Activated B cell treated with CpG ODN at 0.5 μM for 24 hours (primary cell): ENCODE data around the gene GPR156. TPM values are rescaled to one million over a fixed set of nuclear protein-coding genes. Genes with fewer than 3 reads are reported as not detected.

Experiments used
- ATAC-seq: fragments of 200-7000 bp; cut with Tn5 transposase; one replicate; pipeline ENCODE4 v1.10.0; 2021; ENCODE audit warnings: low read depth, mild to moderate bottlenecking, moderate library complexity
- CTCF ChIA-PET: fragments of 350-600 bp; sonication (Branson Sonifier 250); formaldehyde crosslinking; loops from one replicate; lab custom pipeline; 2021; ENCODE audit warnings: antibody characterized with exemption; lab: Charles Lee
- POLR2A ChIA-PET: fragments of 350-600 bp; sonication (Branson Sonifier 250); formaldehyde crosslinking; loops from one replicate; lab custom pipeline; 2021; ENCODE audit warnings: antibody characterized with exemption; lab: Charles Lee
- DNase-seq: peaks from one replicate; pipeline ENCODE4 v3.0.0; 2022
- H3K27ac Mint-ChIP-seq: one replicate; pipeline ENCODE4 v1.8.0; 2020; ENCODE audit warnings: mixed read lengths
- H3K27me3 Mint-ChIP-seq: one replicate; pipeline ENCODE4 v1.8.0; 2021; ENCODE audit warnings: mixed read lengths
- H3K36me3 Mint-ChIP-seq: one replicate; pipeline ENCODE4 v1.8.0; 2021; ENCODE audit warnings: low read depth, mixed read lengths
- H3K4me1 Mint-ChIP-seq: one replicate; pipeline ENCODE4 v1.8.0; 2021; ENCODE audit warnings: mixed read lengths
- H3K4me3 Mint-ChIP-seq: one replicate; pipeline ENCODE4 v1.8.0; 2020; ENCODE audit warnings: mild to moderate bottlenecking, mixed read lengths
- H3K9me3 Mint-ChIP-seq: one replicate; pipeline ENCODE4 v1.8.0; 2020; ENCODE audit warnings: mixed read lengths
- intact Hi-C: fragments of 100-400 bp; cut with micrococcal nuclease; formaldehyde crosslinking; loops from one replicate; pipeline ENCODE4 v1.15.1; 2024
- total RNA-seq: library from RNA; stranded (reverse); gene quantifications from 2 replicates; pipeline ENCODE4 v1.2.3, GENCODE V29; 2022
- TF ChIP-seq, protein P1 (sequence below): fragments of 200-600 bp; IDR thresholded peaks from one replicate; pipeline ENCODE4 v1.8.0; 2022; ENCODE audit warnings: antibody characterized with exemption, mild to moderate bottlenecking

GPR156 gene
- total RNA-seq, 1 donor from 2014 or later = 0.24 TPM

DNA sequence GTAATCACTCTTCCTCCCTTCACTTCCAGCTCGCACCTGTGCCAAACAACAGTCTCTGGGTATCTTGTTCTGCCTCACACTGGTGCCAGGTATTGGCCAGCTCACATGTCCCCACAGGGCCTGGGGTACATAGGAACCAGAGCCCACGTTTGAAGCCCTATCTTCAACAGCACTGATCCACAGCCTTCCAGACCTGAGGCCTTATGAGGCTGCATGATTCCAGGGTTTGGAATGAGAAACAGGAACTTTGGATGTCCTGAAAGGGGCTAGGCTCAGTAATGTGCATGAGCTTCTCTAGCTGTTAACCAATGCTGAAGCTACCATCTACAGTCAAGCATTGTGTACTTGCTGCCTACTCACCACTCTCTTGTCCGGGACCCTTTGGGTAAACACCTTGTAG, 92.4 kb downstream of the GPR156 start:
- no peak for ATAC-seq
- DNase-seq = no peak
- intact Hi-C loops = no loop called here
- POLR2A ChIA-PET = no interaction called here
- no peak overlapping the region for H3K4me3 Mint-ChIP-seq
- H3K36me3 Mint-ChIP-seq = no peaks in the 10 kb centered on the region
- no peaks in the 10 kb centered on the region for H3K27me3 Mint-ChIP-seq
- CTCF ChIA-PET = no interaction called here
- TF ChIP-seq, protein P1, sequence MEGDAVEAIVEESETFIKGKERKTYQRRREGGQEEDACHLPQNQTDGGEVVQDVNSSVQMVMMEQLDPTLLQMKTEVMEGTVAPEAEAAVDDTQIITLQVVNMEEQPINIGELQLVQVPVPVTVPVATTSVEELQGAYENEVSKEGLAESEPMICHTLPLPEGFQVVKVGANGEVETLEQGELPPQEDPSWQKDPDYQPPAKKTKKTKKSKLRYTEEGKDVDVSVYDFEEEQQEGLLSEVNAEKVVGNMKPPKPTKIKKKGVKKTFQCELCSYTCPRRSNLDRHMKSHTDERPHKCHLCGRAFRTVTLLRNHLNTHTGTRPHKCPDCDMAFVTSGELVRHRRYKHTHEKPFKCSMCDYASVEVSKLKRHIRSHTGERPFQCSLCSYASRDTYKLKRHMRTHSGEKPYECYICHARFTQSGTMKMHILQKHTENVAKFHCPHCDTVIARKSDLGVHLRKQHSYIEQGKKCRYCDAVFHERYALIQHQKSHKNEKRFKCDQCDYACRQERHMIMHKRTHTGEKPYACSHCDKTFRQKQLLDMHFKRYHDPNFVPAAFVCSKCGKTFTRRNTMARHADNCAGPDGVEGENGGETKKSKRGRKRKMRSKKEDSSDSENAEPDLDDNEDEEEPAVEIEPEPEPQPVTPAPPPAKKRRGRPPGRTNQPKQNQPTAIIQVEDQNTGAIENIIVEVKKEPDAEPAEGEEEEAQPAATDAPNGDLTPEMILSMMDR = no peak
- H3K9me3 Mint-ChIP-seq = no peaks in the 10 kb centered on the region
- no peaks in the 10 kb centered on the region for H3K4me1 Mint-ChIP-seq
- H3K27ac Mint-ChIP-seq = no peak overlapping the region

DNA sequence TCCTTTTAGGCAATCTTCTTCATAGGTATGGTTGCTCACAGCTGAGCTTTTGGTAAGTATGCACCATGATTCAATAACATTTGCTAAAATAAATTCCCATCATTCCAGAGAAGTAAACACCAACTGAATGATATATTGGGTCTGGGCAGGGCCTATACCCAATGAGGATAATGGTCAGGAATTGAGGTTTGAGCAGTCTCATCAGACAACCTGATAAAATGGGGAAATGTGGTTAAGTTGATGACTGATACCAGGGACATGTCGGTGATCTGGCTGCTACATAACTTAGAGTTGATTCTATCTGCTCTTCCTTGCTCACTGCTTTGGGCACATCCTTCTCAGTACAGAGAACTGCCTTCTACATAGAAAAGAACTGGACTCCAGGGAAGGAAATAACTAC, 92.9 kb downstream of the GPR156 start:
- Mint-ChIP-seq H3K27ac (no peak overlapping the region), H3K4me1 (no peaks in the 10 kb centered on the region), H3K9me3 (no peaks in the 10 kb centered on the region), H3K4me3 (no peak overlapping the region), H3K27me3 (no peaks in the 10 kb centered on the region), H3K36me3 (no peaks in the 10 kb centered on the region)
- ChIA-PET POLR2A (no interaction called here), CTCF (no interaction called here)
- ATAC-seq (no peak), DNase-seq (no peak)
- intact Hi-C loops = no loop called here
- TF ChIP-seq, protein P1 = no peak

DNA sequence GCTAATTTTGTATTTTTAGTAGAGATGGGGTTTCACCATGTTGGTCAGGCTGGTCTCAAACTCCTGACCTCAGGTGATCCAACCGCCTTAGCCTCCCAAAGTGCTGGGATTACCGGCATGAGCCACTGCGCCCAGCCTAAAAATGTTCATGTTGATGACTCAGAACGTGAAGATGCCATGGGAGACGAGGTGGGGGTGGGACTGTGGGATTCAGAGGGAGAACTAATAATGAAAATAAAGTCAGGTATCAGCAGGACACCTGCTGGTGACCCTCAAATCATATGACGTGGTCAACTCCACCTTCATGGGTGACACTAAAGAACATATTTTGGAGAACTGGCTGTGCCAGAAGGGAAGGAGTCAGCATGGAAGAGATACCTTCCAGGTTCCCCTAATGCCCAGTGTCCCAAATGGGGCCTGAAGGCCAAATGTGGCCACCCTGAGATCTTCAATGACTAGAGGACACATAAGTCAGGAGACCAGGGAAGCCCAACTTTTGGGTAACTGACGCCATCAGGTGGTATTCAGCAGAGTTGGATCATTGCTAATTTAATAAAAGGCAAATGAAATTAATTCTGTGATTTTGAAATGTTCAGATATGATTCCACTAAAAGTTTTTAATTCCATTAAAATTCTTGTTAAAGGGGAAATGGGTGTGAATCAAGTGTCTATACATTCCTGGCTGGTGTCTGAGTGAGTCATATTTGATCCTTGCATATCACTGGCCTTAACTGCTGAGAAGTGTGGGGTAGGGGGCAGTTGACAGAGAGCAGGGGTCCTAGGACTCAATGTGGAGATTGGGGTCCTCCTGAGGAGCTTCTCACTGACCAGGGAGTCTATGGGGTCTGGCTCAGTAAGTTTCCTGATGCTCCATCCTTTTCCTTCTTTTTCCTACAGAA, 102.2 kb downstream of the GPR156 start:
- CTCF ChIA-PET = interaction anchor here (0.9 kb wide), 1 partner anchor 291 kb away, joined by 3 read pairs; no protein-coding TSS in a partner anchor
- H3K36me3 Mint-ChIP-seq = no peaks in the 10 kb centered on the region
- no peaks in the 10 kb centered on the region for H3K4me1 Mint-ChIP-seq
- H3K27ac Mint-ChIP-seq = no peak overlapping the region
- H3K4me3 Mint-ChIP-seq = no peak overlapping the region
- DNase-seq (no peak), ATAC-seq (no peak)
- H3K9me3 Mint-ChIP-seq = no peaks in the 10 kb centered on the region
- POLR2A ChIA-PET = no interaction called here
- no peaks in the 10 kb centered on the region for H3K27me3 Mint-ChIP-seq
- intact Hi-C loops = loop anchor here (1.0 kb wide), 1 partner anchor 362 kb away; no protein-coding TSS in a partner anchor
- TF ChIP-seq, protein P1 = no peak

DNA sequence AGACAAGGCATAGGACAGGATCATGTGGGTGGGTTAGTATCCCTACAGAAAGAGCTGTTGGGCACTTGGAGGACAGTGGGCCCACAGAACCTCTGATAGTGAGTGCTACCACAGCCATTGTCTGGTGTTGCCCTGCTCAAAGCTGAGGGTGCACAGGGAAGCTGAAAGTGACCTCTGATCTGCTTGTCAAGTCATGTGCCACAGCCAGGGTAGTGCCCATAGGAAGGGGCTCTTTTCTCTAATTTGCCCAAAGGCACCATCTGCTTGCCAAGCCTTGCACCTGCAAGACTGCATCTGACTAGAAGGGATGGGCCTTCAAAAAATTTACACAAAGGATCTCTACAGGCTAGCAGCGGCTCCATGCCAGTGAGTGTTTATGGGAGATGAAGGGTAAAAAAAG, 103.4 kb downstream of the GPR156 start:
- Mint-ChIP-seq H3K27me3 (no peaks in the 10 kb centered on the region), H3K36me3 (no peaks in the 10 kb centered on the region), H3K4me1 (no peaks in the 10 kb centered on the region), H3K4me3 (no peak overlapping the region), H3K9me3 (no peaks in the 10 kb centered on the region), H3K27ac (no peak overlapping the region)
- TF ChIP-seq, protein P1 = no peak
- intact Hi-C loops = loop anchor here (1.0 kb wide), 1 partner anchor 289 kb away; no protein-coding TSS in a partner anchor
- ATAC-seq (no peak), DNase-seq (no peak)
- ChIA-PET POLR2A (no interaction called here), CTCF (no interaction called here)

DNA sequence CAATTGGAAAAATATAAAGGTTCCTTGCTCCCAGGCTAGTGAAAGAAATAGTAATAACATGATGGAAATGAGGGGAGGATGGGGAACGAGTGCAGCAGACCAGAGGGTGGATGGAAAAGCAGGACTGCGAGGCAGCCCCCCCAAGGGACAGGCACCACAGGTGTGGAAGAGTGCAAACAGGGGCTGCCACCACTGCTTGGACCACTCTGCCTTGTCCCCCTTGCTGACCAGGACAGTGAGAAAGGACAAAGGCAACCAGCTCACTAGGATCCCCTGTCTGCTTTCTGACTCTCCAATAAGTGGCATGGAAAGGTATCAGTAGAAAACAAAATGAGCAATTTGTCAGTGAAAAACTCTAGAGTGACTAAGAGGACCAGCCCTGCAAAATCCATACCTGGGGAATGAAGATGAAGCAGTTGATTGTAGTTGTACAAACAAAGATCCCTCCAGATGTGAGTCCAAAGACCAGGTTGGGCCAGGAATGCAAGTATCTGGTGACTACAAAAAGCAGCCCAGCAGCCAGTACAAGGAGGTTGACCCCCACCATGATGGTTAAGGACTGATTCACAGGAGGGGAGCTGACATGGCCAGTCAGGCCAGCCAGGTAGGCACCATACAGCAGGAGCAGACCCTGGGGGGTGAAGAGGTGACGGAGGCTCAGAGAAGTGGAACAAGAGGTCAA, 104.2 kb downstream of the GPR156 start:
- H3K27me3 Mint-ChIP-seq = no peaks in the 10 kb centered on the region
- no peaks in the 10 kb centered on the region for H3K4me1 Mint-ChIP-seq
- POLR2A ChIA-PET = no interaction called here
- H3K9me3 Mint-ChIP-seq = no peaks in the 10 kb centered on the region
- no peaks in the 10 kb centered on the region for H3K36me3 Mint-ChIP-seq
- ATAC-seq = no peak
- CTCF ChIA-PET = no interaction called here
- TF ChIP-seq, protein P1 = no peak
- no peak for DNase-seq
- no peak overlapping the region for H3K4me3 Mint-ChIP-seq
- intact Hi-C loops = loop anchor here (1.0 kb wide), 1 partner anchor 289 kb away; no protein-coding TSS in a partner anchor
- H3K27ac Mint-ChIP-seq = no peak overlapping the region
